ENCODE results near the gene ZBTB12. TPM values are rescaled to one million over a fixed set of nuclear protein-coding genes. Genes with fewer than 3 reads are reported as not detected.

The ZBTB12 gene
- total and polyA plus RNA-seq, 10 of the 15 experiments (the other 5 are each of a cell fraction or from before 2014, with no cell fraction given), result 0.81 to 4.5 (median 1.7) TPM; not detected in 4

- TF ChIP-seq CUX1 (IDR thresholded peaks at IDR 0.05; ENCODE audit: insufficient replicate concordance, low read depth, low read length), result no peak
- TF ChIP-seq IKZF2 (IDR thresholded peaks at IDR 0.05), result no peak
- TF ChIP-seq TBL1XR1 (IDR thresholded peaks at IDR 0.05; ENCODE audit: low read depth, low read length), result no peak
- 0 out of 2 replicates have a peak, but pooled peaks have one; percentile 6 for TF ChIP-seq BCL11A (IDR thresholded peaks at IDR 0.05; ENCODE audit: low read depth, low read length)
- peak; percentile 75 for TF ChIP-seq RELA (IDR thresholded peaks at IDR 0.05; ENCODE audit: borderline replicate concordance, partially characterized antibody)
- no peak for TF ChIP-seq NFXL1 (IDR thresholded peaks at IDR 0.05; ENCODE audit: borderline replicate concordance)
- no peak for TF ChIP-seq YBX1 (IDR thresholded peaks at IDR 0.05)
- TF ChIP-seq ESRRA (IDR thresholded peaks at IDR 0.05; ENCODE audit: low read length), result no peak
- peak; percentile 76 for TF ChIP-seq RAD51 (IDR thresholded peaks at IDR 0.05)
- no peak for TF ChIP-seq PAX5 (IDR thresholded peaks at IDR 0.05; ENCODE audit: borderline replicate concordance, low read depth, low read length)
- no peak for TF ChIP-seq POLR2AphosphoS5 (IDR thresholded peaks at IDR 0.05; ENCODE audit: low read length)
- no peak for TF ChIP-seq ATF2 (IDR thresholded peaks at IDR 0.05; ENCODE audit: low read length)
- peak; percentile 63 for TF ChIP-seq HCFC1 (IDR thresholded peaks at IDR 0.05; ENCODE audit: low read length)
- TF ChIP-seq NRF1 (conservative IDR thresholded peaks at IDR 0.05; ENCODE audit: low read depth, low read length), result no peak
- TF ChIP-seq E2F8 (IDR thresholded peaks at IDR 0.05; ENCODE audit: low read depth, partially characterized antibody), result no peak
- TF ChIP-seq SMAD5 (IDR thresholded peaks at IDR 0.05; ENCODE audit: low read depth), result no peak
- TF ChIP-seq PML (IDR thresholded peaks at IDR 0.05; ENCODE audit: low read length), result no peak
- no peak for TF ChIP-seq NR2C2 (IDR thresholded peaks at IDR 0.05; ENCODE audit: borderline replicate concordance, control insufficient read depth, insufficient read length, low read depth)
- TF ChIP-seq NKRF (conservative IDR thresholded peaks at IDR 0.05), result no peak
Measured at GRCh38 chr6:31897612-31898382, 4.1 kb downstream of the ZBTB12 start, which contains the start of gene EHMT2 (continued).

Data from GM12878 (cell line).